Nephron (organoid): ENCODE data around the gene ADI1.
"Not testable (repeated sequence)": the region's sequence is repeated elsewhere in the genome, so short reads cannot be mapped to it uniquely, and the experiment has no call there.

Experiments
- H3K27ac Mint-ChIP-seq, 3 experiments: 2 replicates each; pipeline ENCODE4 v1.8.0; 2020; ENCODE audit warnings: mixed read lengths in 3 of 3, mild to moderate bottlenecking in 2 of 3, moderate library complexity in 1 of 3
- H3K27me3 Mint-ChIP-seq: 2 replicates; pipeline ENCODE4 v1.8.0; 2021; ENCODE audit warnings: low read depth, mild to moderate bottlenecking, moderate library complexity, mixed read lengths
- H3K36me3 Mint-ChIP-seq: 2 replicates; pipeline ENCODE4 v1.8.0; 2020; ENCODE audit warnings: low read depth, mixed read lengths
- H3K4me1 Mint-ChIP-seq: 2 replicates; pipeline ENCODE4 v1.8.0; 2020; ENCODE audit warnings: mixed read lengths
- H3K4me3 Mint-ChIP-seq, 3 experiments: 2 replicates each; pipeline ENCODE4 v1.8.0; 2020; ENCODE audit warnings: mild to moderate bottlenecking in 3 of 3, mixed read lengths in 3 of 3, moderate library complexity in 2 of 3
- H3K9me3 Mint-ChIP-seq: 2 replicates; pipeline ENCODE4 v1.8.0; 2020; ENCODE audit warnings: mixed read lengths
- TF ChIP-seq, protein P1 (sequence below), 3 experiments: fragments of 200-600 bp; sonication (generic); IDR thresholded peaks; one replicate each; pipeline ENCODE4 v1.5.0; 2021; ENCODE audit warnings: antibody characterized with exemption in 3 of 3; ENCODE audit not compliant: unreplicated experiment in 3 of 3

Gene ADI1

DNA sequence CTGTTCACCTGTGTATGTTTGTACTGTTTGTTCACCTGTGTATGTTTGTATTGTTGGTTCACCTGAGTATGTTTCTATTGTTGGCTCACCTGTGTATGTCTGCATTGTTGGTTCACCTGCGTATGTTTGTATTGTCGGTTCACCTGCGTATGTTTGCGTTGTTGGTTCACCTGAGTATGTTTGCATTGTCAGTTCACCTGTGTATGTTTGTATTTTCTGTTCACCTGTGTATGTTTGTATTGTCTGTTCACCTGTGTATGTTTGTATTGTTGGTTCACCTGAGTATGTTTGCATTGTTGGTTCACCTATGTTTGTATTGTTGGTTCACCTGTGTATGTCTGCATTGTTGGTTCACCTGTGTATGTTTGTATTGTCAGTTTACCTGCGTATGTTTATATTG lies 14.6 kb downstream of the ADI1 start:
- Mint-ChIP-seq H3K27ac (no peak overlapping the region), H3K4me1 (peaks cover 27% of the 10 kb centered on the region), H3K27me3 (no peaks in the 10 kb centered on the region), H3K4me3 (no peak overlapping the region), H3K36me3 (peaks cover 76% of the 10 kb centered on the region), H3K9me3 (peaks cover 13% of the 10 kb centered on the region)
- TF ChIP-seq, protein P1, sequence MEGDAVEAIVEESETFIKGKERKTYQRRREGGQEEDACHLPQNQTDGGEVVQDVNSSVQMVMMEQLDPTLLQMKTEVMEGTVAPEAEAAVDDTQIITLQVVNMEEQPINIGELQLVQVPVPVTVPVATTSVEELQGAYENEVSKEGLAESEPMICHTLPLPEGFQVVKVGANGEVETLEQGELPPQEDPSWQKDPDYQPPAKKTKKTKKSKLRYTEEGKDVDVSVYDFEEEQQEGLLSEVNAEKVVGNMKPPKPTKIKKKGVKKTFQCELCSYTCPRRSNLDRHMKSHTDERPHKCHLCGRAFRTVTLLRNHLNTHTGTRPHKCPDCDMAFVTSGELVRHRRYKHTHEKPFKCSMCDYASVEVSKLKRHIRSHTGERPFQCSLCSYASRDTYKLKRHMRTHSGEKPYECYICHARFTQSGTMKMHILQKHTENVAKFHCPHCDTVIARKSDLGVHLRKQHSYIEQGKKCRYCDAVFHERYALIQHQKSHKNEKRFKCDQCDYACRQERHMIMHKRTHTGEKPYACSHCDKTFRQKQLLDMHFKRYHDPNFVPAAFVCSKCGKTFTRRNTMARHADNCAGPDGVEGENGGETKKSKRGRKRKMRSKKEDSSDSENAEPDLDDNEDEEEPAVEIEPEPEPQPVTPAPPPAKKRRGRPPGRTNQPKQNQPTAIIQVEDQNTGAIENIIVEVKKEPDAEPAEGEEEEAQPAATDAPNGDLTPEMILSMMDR (IDR thresholded peaks at IDR 0.05; ENCODE audit: unreplicated experiment in 3 of 3): no peak

DNA sequence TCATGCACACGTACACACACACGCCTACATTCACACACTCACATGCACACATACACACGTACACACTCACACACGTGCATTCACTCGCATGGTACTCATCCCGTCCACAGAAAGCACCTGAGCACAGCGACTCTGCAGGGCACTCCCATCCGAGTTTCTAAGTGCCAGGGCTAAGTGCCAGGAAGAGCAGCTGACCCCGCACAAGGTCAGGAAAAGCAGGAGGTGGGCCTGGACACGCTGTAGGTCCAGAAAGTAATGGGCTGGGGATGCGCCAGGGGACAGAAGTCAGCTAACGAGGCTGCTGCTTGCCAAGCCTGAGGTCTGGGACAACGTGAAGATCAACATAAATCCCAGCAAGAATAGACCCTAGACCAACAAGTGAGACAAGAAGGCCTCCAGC lies 15.8 kb downstream of the ADI1 start:
- Mint-ChIP-seq H3K4me3 (no peak overlapping the region), H3K27ac (no peak overlapping the region), H3K4me1 (peaks cover 27% of the 10 kb centered on the region), H3K36me3 (peaks cover 78% of the 10 kb centered on the region), H3K27me3 (no peaks in the 10 kb centered on the region), H3K9me3 (peaks cover 12% of the 10 kb centered on the region)
- TF ChIP-seq, protein P1 (IDR thresholded peaks at IDR 0.05; ENCODE audit: unreplicated experiment in 3 of 3): no peak

DNA sequence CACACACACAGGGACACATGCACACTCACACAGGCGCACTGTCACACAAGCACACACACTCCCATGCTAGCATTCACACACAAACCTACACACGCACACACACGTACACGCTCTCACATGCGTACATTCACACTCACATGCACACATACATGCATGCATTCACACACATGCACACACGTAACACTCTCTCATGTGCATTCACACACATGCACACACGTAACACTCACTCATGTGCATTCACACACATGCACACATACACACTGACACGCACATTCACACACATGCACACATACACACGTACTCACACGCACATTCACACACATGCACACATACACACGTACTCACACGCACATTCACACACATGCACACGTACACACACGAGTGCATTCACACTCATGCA lies 16.3 kb downstream of the ADI1 start:
- Mint-ChIP-seq H3K36me3 (peaks cover 79% of the 10 kb centered on the region), H3K9me3 (peaks cover 9% of the 10 kb centered on the region), H3K27me3 (no peaks in the 10 kb centered on the region), H3K4me1 (peaks cover 27% of the 10 kb centered on the region), H3K4me3 (no peak overlapping the region), H3K27ac (no peak overlapping the region)
- TF ChIP-seq, protein P1 (IDR thresholded peaks at IDR 0.05; ENCODE audit: unreplicated experiment in 3 of 3): no peak

DNA sequence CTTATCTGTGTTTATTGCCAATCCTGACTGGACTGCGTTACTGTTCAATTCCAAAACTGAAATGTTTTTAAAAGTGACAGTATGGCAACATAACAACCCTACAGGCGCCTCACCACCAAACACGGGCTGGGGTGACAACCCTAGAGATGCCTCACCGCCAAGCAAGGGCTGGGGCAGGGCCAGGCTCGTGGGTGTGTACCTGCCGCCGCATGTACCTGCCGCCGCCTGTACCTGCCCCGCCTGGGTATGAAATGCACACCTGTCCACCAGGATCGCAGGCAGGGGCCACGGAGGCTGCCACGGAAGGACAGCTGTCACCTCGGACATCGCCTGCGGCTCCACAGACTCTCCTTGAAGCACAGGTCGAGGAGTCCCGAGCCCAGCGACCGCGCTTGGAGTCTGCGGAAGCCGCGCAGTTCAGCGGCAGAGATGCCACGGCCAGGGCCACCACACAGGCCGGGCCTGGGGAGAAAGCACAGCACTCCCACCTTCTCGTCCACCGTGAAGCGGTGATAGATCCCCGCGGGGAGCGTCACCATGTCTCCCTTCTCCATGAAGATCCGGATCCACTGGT lies 18.9 kb downstream of the ADI1 start:
- Mint-ChIP-seq H3K4me1 (peaks cover 32% of the 10 kb centered on the region), H3K9me3 (no peaks in the 10 kb centered on the region), H3K27ac (no peak overlapping the region), H3K36me3 (peaks cover 72% of the 10 kb centered on the region), H3K4me3 (no peak overlapping the region), H3K27me3 (no peaks in the 10 kb centered on the region)
- TF ChIP-seq, protein P1 (IDR thresholded peaks at IDR 0.05; ENCODE audit: unreplicated experiment in 3 of 3): no peak

DNA sequence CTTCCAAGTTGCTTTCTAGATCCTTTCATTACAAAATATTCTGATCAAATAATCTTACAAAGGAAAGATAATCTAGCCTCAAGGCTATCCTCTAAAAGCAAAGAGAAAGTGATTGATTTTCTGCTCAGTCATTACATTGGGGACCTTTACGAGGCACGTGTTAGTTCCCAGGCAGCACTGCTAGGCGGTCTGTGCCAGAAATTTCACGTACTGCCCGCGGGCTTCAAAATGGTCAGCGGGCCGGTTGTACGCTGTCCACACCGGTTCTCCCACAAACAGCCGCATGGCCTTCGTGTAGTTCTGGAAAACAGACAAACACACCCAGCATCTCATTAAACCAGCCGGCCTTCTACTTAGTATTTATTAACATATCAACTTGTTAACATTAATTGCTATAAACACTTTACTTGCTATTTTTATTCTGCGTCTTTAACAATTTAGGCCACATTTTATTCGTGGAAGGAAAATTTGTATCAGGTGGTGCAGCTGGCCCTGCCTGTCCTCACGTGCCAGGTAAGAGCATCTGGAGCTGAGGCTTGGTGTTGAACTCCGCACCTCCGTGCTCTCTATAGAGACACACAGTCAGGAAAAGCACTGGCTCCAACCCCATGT lies 20.4 kb downstream of the ADI1 start:
- H3K9me3 Mint-ChIP-seq: no peaks in the 10 kb centered on the region
- peaks cover 26% of the 10 kb centered on the region for H3K4me1 Mint-ChIP-seq
- H3K36me3 Mint-ChIP-seq: peaks cover 59% of the 10 kb centered on the region
- no peaks in the 10 kb centered on the region for H3K27me3 Mint-ChIP-seq
- H3K4me3 Mint-ChIP-seq: no peak overlapping the region
- TF ChIP-seq, protein P1 (IDR thresholded peaks at IDR 0.05; ENCODE audit: unreplicated experiment in 3 of 3): no peak
- H3K27ac Mint-ChIP-seq: no peak overlapping the region

DNA sequence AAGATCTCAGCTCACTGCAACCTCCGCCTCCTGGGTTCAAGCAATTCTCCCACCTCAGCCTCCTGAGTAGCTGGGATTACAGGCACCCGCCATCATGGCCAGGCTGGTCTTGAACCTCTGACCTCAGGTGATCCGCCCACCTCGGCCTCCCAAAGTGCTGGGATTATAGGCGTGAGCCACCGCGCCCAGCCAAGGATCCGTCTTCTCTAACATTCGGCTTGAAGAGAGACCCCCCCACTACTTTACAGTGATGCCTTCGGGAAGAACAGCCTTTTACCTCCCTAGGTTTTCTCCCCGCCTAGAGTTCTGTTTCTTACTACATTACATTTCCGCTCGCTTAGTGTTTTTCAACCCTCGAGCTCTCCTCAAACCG lies 22.6 kb downstream of the ADI1 start:
- Mint-ChIP-seq H3K4me1 (peaks cover 30% of the 10 kb centered on the region), H3K27ac (peak overlapping the region in 2 of 3 experiments; percentile 8 to 47), H3K36me3 (peaks cover 40% of the 10 kb centered on the region)
- H3K9me3 Mint-ChIP-seq, H3K27me3 Mint-ChIP-seq, H3K4me3 Mint-ChIP-seq: not testable (repeated sequence)
